Endodermal cell (in vitro differentiated cells): ENCODE measurements around the gene PLCB1. TPM values are rescaled to one million over a fixed set of nuclear protein-coding genes. Genes with fewer than 3 reads are reported as not detected.

ENCODE experiments used
- DNase-seq: peaks from one replicate; pipeline ENCODE4 v3.0.0-alpha.2; 2017
- H3K27ac ChIP-seq: 2 replicates; pipeline ENCODE4 v1.5.1; 2013; ENCODE audit warnings: mild to moderate bottlenecking, low read depth, low read length, moderate library complexity
- H3K27me3 ChIP-seq: 2 replicates; pipeline ENCODE4 v1.6.1; 2013; ENCODE audit warnings: mild to moderate bottlenecking, low read length, moderate library complexity; ENCODE audit not compliant: insufficient read depth, control insufficient read depth, poor library complexity, severe bottlenecking
- H3K36me3 ChIP-seq: 2 replicates; pipeline ENCODE4 v1.7.0; 2013; ENCODE audit warnings: mild to moderate bottlenecking, low read length, moderate library complexity; ENCODE audit not compliant: control insufficient read depth, insufficient read depth
- H3K4me1 ChIP-seq: one replicate; pipeline ENCODE4 v1.7.0; 2013; ENCODE audit warnings: low read length; ENCODE audit not compliant: control insufficient read depth, insufficient read depth
- H3K4me3 ChIP-seq: 2 replicates; pipeline ENCODE4 v1.5.1; 2013; ENCODE audit warnings: mild to moderate bottlenecking, low read length, moderate library complexity
- H3K9ac ChIP-seq: 2 replicates; pipeline ENCODE4 v1.6.1; 2013; ENCODE audit warnings: mild to moderate bottlenecking, low read length, moderate library complexity; ENCODE audit not compliant: poor library complexity, severe bottlenecking; ENCODE audit errors: extremely low read depth
- H3K9me3 ChIP-seq: 2 replicates; pipeline ENCODE4 v1.6.1; 2013; ENCODE audit warnings: mild to moderate bottlenecking, low read length, moderate library complexity; ENCODE audit not compliant: control insufficient read depth
- H3K27ac Mint-ChIP-seq: 2 replicates; pipeline ENCODE4 v1.8.0; 2020; ENCODE audit warnings: mixed read lengths
- H3K27me3 Mint-ChIP-seq: 2 replicates; pipeline ENCODE4 v1.8.0; 2021; ENCODE audit warnings: mild to moderate bottlenecking, mixed read lengths; ENCODE audit not compliant: insufficient read depth
- H3K36me3 Mint-ChIP-seq: 2 replicates; pipeline ENCODE4 v1.8.0; 2020; ENCODE audit warnings: low read depth, mixed read lengths
- H3K4me1 Mint-ChIP-seq: 2 replicates; pipeline ENCODE4 v1.8.0; 2020; ENCODE audit warnings: mixed read lengths
- H3K4me3 Mint-ChIP-seq: 2 replicates; pipeline ENCODE4 v1.8.0; 2020; ENCODE audit warnings: mild to moderate bottlenecking, moderate library complexity, mixed read lengths
- H3K9me3 Mint-ChIP-seq: 2 replicates; pipeline ENCODE4 v1.8.0; 2020; ENCODE audit warnings: mild to moderate bottlenecking, mixed read lengths
- WGBS, 2 experiments: methylation state at CpG; one replicate each; pipeline versions ENCODE4 v1.1.5 to v1.1.7; 2013; ENCODE audit warnings: missing lambda C conversion rate in 2 of 2, mixed read lengths in 1 of 2; ENCODE audit not compliant: insufficient coverage in 1 of 2, insufficient read length in 1 of 2; 5-methylcytosine and 5-hydroxymethylcytosine counted together
- total RNA-seq, 2 donors: library from RNA; stranded (reverse); fragmentation: NEBNext Ultra II Directional in 1 of 2; extraction: Animal tissue kit (Norgen Biotek cat#: 25700) in 1 of 2; gene quantifications; 2 replicates in 1 of 2; 3 replicates in 1 of 2; pipeline ENCODE4 v1.2.1, GENCODE V29; 2021
- TF ChIP-seq, protein P1 (sequence below): fragments of 200-600 bp; sonication (generic); conservative IDR thresholded peaks from 2 replicates; pipeline ENCODE4 v1.5.0; 2021; ENCODE audit warnings: antibody characterized with exemption, mild to moderate bottlenecking

PLCB1 gene
- total RNA-seq, 2 donors from 2014 or later, result 15.3 to 16.5 TPM

DNA sequence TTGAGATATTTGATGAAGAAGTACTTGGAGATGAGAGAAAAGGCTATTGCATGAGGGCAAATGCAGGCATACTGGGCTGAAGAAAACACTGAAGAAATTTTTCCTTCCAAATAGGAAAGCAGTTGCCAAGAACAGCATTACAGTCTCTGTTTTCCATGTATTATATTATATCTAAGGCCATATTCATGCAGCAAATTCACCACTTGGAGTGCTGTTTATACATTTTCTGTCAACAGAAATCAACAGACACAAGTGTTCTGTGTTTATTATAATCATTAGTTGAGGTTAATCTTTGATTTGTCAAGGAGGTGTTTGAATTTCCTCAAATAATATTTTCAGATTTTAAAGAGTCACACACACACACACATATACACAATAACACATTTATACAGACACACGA lies 668.0 kb downstream of the PLCB1 start:
- H3K27me3 Mint-ChIP-seq, result no peaks in the 10 kb centered on the region
- Histone ChIP-seq H3K4me1 (no peaks in the 10 kb centered on the region), H3K9ac (no peak overlapping the region), H3K27ac (no peak overlapping the region), H3K4me3 (no peak overlapping the region), H3K36me3 (no peaks in the 10 kb centered on the region), H3K27me3 (no peaks in the 10 kb centered on the region), H3K9me3 (no peaks in the 10 kb centered on the region)
- no peak overlapping the region for H3K27ac Mint-ChIP-seq
- H3K36me3 Mint-ChIP-seq, result no peaks in the 10 kb centered on the region
- TF ChIP-seq, protein P1, sequence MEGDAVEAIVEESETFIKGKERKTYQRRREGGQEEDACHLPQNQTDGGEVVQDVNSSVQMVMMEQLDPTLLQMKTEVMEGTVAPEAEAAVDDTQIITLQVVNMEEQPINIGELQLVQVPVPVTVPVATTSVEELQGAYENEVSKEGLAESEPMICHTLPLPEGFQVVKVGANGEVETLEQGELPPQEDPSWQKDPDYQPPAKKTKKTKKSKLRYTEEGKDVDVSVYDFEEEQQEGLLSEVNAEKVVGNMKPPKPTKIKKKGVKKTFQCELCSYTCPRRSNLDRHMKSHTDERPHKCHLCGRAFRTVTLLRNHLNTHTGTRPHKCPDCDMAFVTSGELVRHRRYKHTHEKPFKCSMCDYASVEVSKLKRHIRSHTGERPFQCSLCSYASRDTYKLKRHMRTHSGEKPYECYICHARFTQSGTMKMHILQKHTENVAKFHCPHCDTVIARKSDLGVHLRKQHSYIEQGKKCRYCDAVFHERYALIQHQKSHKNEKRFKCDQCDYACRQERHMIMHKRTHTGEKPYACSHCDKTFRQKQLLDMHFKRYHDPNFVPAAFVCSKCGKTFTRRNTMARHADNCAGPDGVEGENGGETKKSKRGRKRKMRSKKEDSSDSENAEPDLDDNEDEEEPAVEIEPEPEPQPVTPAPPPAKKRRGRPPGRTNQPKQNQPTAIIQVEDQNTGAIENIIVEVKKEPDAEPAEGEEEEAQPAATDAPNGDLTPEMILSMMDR, result no peak
- no peak for DNase-seq
- H3K9me3 Mint-ChIP-seq, result no peaks in the 10 kb centered on the region
- no peak overlapping the region for H3K4me3 Mint-ChIP-seq
- no peaks in the 10 kb centered on the region for H3K4me1 Mint-ChIP-seq
- WGBS, 2 experiments, result 20% methylated on average over 1 of the region's 1 CpG; no CpG with 5 or more reads in 1 of the 2 experiments

DNA sequence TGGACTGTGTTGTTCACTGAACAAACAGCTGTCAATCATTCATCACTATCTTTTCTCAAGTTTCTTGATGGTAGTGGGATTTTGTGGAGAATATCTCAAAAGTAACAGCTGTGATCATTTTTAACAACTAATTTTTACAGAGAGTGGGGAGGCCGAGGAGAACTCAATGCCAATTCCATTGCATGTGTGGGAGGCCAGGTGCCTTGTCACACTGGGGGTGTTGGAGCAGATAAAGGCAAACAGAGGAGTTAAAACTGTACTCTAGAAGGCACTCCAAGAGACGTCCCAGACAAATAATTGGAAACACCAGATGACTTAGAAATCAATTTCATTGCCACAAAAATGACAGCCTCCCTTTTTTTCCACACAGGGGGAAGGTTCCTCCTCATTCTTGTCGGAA lies 669.6 kb downstream of the PLCB1 start:
- no peak overlapping the region for H3K27ac Mint-ChIP-seq
- no peak for DNase-seq
- Histone ChIP-seq H3K9me3 (no peaks in the 10 kb centered on the region), H3K27ac (no peak overlapping the region), H3K27me3 (no peaks in the 10 kb centered on the region), H3K36me3 (no peaks in the 10 kb centered on the region), H3K4me3 (no peak overlapping the region), H3K4me1 (no peaks in the 10 kb centered on the region), H3K9ac (no peak overlapping the region)
- H3K36me3 Mint-ChIP-seq, result no peaks in the 10 kb centered on the region
- WGBS, 2 experiments, result 88 to 100% methylated on average over 1 to 3 of the region's 3 CpGs
- no peaks in the 10 kb centered on the region for H3K27me3 Mint-ChIP-seq
- no peaks in the 10 kb centered on the region for H3K9me3 Mint-ChIP-seq
- H3K4me1 Mint-ChIP-seq, result no peaks in the 10 kb centered on the region
- no peak overlapping the region for H3K4me3 Mint-ChIP-seq
- TF ChIP-seq, protein P1, result no peak

DNA sequence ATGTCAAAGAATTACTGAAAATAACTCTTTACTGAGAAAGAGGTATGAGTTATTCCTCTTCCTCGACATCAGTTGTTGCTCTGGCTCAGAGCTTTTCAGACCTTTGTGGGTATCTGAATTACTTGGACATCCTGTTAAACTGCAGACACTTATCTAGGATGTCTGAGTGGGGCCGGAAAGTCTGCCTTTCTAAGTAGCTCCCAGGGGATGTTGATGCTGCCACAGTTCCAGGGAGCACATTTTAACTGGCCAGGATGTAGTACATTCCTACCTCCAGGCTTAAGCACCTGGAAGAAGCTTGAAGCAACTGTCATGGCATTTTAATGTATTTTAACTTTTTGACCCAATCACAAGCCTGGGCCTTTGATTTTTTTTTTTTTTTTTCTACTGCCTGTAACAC lies 671.0 kb downstream of the PLCB1 start:
- Mint-ChIP-seq H3K9me3 (no peaks in the 10 kb centered on the region), H3K4me1 (no peaks in the 10 kb centered on the region), H3K36me3 (no peaks in the 10 kb centered on the region), H3K27me3 (no peaks in the 10 kb centered on the region), H3K27ac (no peak overlapping the region), H3K4me3 (no peak overlapping the region)
- DNase-seq, result no peak
- 91 to 94% methylated on average over 2 of the region's 2 CpGs for WGBS, 2 experiments
- Histone ChIP-seq H3K36me3 (no peaks in the 10 kb centered on the region), H3K9ac (no peak overlapping the region), H3K27ac (no peak overlapping the region), H3K4me1 (no peaks in the 10 kb centered on the region), H3K4me3 (no peak overlapping the region), H3K9me3 (no peaks in the 10 kb centered on the region), H3K27me3 (no peaks in the 10 kb centered on the region)
- TF ChIP-seq, protein P1, result peak; percentile 26
